H4 (cell line): ENCODE measurements around the gene BAIAP2L2. TPM values are rescaled to one million over a fixed set of nuclear protein-coding genes. Genes with fewer than 3 reads are reported as not detected.
"Not testable (repeated sequence)": the region's sequence is repeated elsewhere in the genome, so short reads cannot be mapped to it uniquely, and the experiment has no call there.

Experiments
- DNase-seq: peaks from one replicate; pipeline ENCODE4 v3.0.0-alpha.2; 2015; ENCODE audit warnings: low spot score
- total RNA-seq: library from RNA; depleted of rRNA; stranded (reverse); fragments of >200 nt; shearing (Covaris generic); gene quantifications from 2 replicates; pipeline ENCODE4 v1.2.3, GENCODE V29; 2014

The BAIAP2L2 gene
- total RNA-seq, 1 experiment from 2014 or later: not detected

GRCh38 chr22:38127869-38128268 is 17.4 kb upstream of the BAIAP2L2 start:
- DNase-seq: no peak

- no peak for DNase-seq
These were observed 16.6 kb upstream of the BAIAP2L2 start for GRCh38 chr22:38126928-38127668.

- no peak for DNase-seq
These were observed 15.3 kb upstream of the BAIAP2L2 start for GRCh38 chr22:38125751-38126201.

GRCh38 chr22:38125038-38125610 is 14.6 kb upstream of the BAIAP2L2 start:
- DNase-seq: no peak

- DNase-seq: no peak
These were observed 13.9 kb upstream of the BAIAP2L2 start for GRCh38 chr22:38124236-38124974.

GRCh38 chr22:38122616-38123015 is 12.1 kb upstream of the BAIAP2L2 start:
- DNase-seq: no peak

GRCh38 chr22:38120359-38121110 is 10.1 kb upstream of the BAIAP2L2 start:
- DNase-seq: no peak

GRCh38 chr22:38118747-38119146 is 8.3 kb upstream of the BAIAP2L2 start:
- DNase-seq: not testable (repeated sequence)

- DNase-seq: no peak
These were observed 7.7 kb upstream of the BAIAP2L2 start for GRCh38 chr22:38118182-38118581.

- DNase-seq: not testable (repeated sequence)
These were observed 7.1 kb upstream of the BAIAP2L2 start for GRCh38 chr22:38117556-38117955.

- DNase-seq: no peak
These were observed 5.1 kb upstream of the BAIAP2L2 start for GRCh38 chr22:38115423-38116205.

- peak; percentile 76 for DNase-seq
These were observed 4.3 kb upstream of the BAIAP2L2 start for GRCh38 chr22:38114484-38115398.

GRCh38 chr22:38112381-38112780 is 1.9 kb upstream of the BAIAP2L2 start:
- DNase-seq: no peak

- DNase-seq: no peak
These were observed 1.5 kb upstream of the BAIAP2L2 start for GRCh38 chr22:38111925-38112355.

GRCh38 chr22:38110863-38111852 is 674 bp upstream of the BAIAP2L2 start:
- no peak for DNase-seq

- DNase-seq: no peak
These were observed 998 bp downstream of the BAIAP2L2 start for GRCh38 chr22:38109371-38110001.

GRCh38 chr22:38108561-38109319 is 1.7 kb downstream of the BAIAP2L2 start:
- DNase-seq: no peak
